GM15510 (cell line): ENCODE results near the gene HEYL.

Experiments
- POLR2A ChIP-seq: IDR thresholded peaks from 3 replicates; pipeline ENCODE4 v1.6.1; 2011; ENCODE audit warnings: borderline replicate concordance; ENCODE audit not compliant: insufficient read length; ENCODE audit errors: extremely low read depth

HEYL gene

GRCh38 chr1:39639305-39640130 lies at the start of gene HEYL:
TSS of gene HEYL (minus strand) at chr1:39639643. CDS start at chr1:39639625, 18 bp downstream.
- no peak for TF ChIP-seq POLR2A

- TF ChIP-seq POLR2A = no peak
Measured at GRCh38 chr1:39689214-39689613, 49.8 kb upstream of the HEYL start.

GRCh38 chr1:39688706-39689105 lies 49.3 kb upstream of the HEYL start:
- TF ChIP-seq POLR2A = no peak

- no peak for TF ChIP-seq POLR2A
Measured at GRCh38 chr1:39687243-39687642, 47.8 kb upstream of the HEYL start.

GRCh38 chr1:39685071-39685470 lies 45.6 kb upstream of the HEYL start:
- no peak for TF ChIP-seq POLR2A

GRCh38 chr1:39684313-39684664 lies 44.8 kb upstream of the HEYL start:
- no peak for TF ChIP-seq POLR2A

GRCh38 chr1:39683591-39684312 lies 44.3 kb upstream of the HEYL start:
- no peak for TF ChIP-seq POLR2A

- no peak for TF ChIP-seq POLR2A
Measured at GRCh38 chr1:39681999-39682398, 42.6 kb upstream of the HEYL start.

- TF ChIP-seq POLR2A = no peak
Measured at GRCh38 chr1:39681294-39681693, 41.9 kb upstream of the HEYL start.

GRCh38 chr1:39680751-39681150 lies 41.3 kb upstream of the HEYL start:
- no peak for TF ChIP-seq POLR2A

GRCh38 chr1:39679821-39680220 lies 40.4 kb upstream of the HEYL start:
- TF ChIP-seq POLR2A = no peak

- TF ChIP-seq POLR2A = no peak
Measured at GRCh38 chr1:39678889-39679288, 39.4 kb upstream of the HEYL start.

GRCh38 chr1:39677645-39678044 lies 38.2 kb upstream of the HEYL start:
- no peak for TF ChIP-seq POLR2A

GRCh38 chr1:39676948-39677548 lies 37.6 kb upstream of the HEYL start:
- TF ChIP-seq POLR2A = no peak

GRCh38 chr1:39675220-39675619 lies 35.8 kb upstream of the HEYL start:
- no peak for TF ChIP-seq POLR2A
